ENCODE measurements around the gene ARRB1. TPM values are rescaled to one million over a fixed set of nuclear protein-coding genes. Genes with fewer than 3 reads are reported as not detected.

ARRB1 gene
- total RNA-seq, 1 experiment from 2014 or later = 219 TPM

- Histone ChIP-seq H3K27ac (ENCODE audit: low read length) (no peak overlapping the region), H3K27me3 (ENCODE audit: control insufficient read depth, insufficient read depth, low read length) (no peaks in the 10 kb centered on the region), H3K4me1 (ENCODE audit: control insufficient read depth, insufficient read depth, low read length) (peaks cover 18% of the 10 kb centered on the region), H3K36me3 (ENCODE audit: control insufficient read depth, insufficient read depth, low read length) (peaks cover 5% of the 10 kb centered on the region; the same call in 1 of the 2 replicates), H3K9me3 (ENCODE audit: control insufficient read depth, insufficient read depth, low read depth, low read length) (no peaks in the 10 kb centered on the region), H3K4me3 (ENCODE audit: low read depth in 2 of 2, low read length in 2 of 2) (no peak overlapping the region)
- BruUV-seq (replicated peaks) = no TSS peak
- no peak for TF ChIP-seq SIN3A (IDR thresholded peaks at IDR 0.05; ENCODE audit: borderline replicate concordance, insufficient read depth, low read depth, low read length)
- TF ChIP-seq CTCF (IDR thresholded peaks at IDR 0.05) = no peak
- TF ChIP-seq POLR2AphosphoS5 (IDR thresholded peaks at IDR 0.05; ENCODE audit: low read depth, low read length) = no peak
- intact Hi-C loops (cut with micrococcal nuclease; ENCODE audit: unreplicated experiment) = no loop called here
- ATAC-seq (no peak), DNase-seq (ENCODE audit: low read depth, low spot score) (no peak)
- POLR2A ChIA-PET = no interaction called here
- CTCF ChIA-PET = no interaction called here
- in situ Hi-C loops (cut with HindIII; ENCODE audit: low pct_unique_long_range_greater_than_20kb, low sequenced_read_pairs) = no loop called here
These were observed 65.6 kb downstream of the ARRB1 start for GRCh38 chr11:75285776-75286360.

DNA sequence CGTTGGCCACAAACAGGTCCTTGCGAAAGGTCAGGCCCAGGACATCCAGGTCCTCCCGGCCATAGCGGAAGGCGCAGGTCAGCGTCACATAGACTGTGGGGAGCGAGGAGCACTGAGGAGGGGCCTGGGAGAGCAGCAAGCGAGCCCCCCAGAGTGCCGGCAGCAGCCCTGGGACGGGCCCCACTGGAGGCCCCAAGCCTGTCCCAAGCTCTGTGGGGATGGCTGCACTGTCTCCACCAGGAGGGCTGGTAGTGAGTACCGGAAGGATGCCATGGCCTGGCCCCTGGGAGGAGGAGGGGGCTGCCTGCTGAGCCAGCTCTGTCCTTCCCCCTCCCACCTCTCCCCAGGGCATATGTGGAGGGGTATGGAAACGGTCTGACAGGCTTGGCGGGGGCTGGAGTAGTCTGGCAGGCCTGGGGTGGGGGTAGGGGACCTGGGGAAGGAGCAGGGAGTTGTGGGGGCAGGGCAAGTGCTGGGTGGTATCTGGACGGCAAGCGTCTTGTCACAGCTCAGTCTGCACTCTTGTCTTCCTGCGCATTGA, 68.0 kb downstream of the ARRB1 start:
- no peak overlapping the region for H3K27ac ChIP-seq (ENCODE audit: low read length)
- no peaks in the 10 kb centered on the region for H3K9me3 ChIP-seq (ENCODE audit: control insufficient read depth, insufficient read depth, low read depth, low read length)
- no TSS peak for BruUV-seq (replicated peaks)
- TF ChIP-seq REST (IDR thresholded peaks at IDR 0.05; ENCODE audit: insufficient read depth in 1 of 2, low read depth in 2 of 2, low read length in 1 of 2) = no peak
- no peak for TF ChIP-seq TCF7L2 (IDR thresholded peaks at IDR 0.05; ENCODE audit: low read depth, low read length)
- no peak for TF ChIP-seq SIN3A (IDR thresholded peaks at IDR 0.05; ENCODE audit: borderline replicate concordance, insufficient read depth, low read depth, low read length)
- no peak for TF ChIP-seq CTCF (IDR thresholded peaks at IDR 0.05)
- TF ChIP-seq POLR2AphosphoS5 (IDR thresholded peaks at IDR 0.05; ENCODE audit: low read depth, low read length) = no peak
- no peak overlapping the region for H3K4me3 ChIP-seq (ENCODE audit: low read depth in 2 of 2, low read length in 2 of 2)
- in situ Hi-C loops (cut with HindIII; ENCODE audit: low pct_unique_long_range_greater_than_20kb, low sequenced_read_pairs) = no loop called here
- CTCF ChIA-PET = interaction anchor here (0.7 kb wide), 1 partner anchor 57 kb away, joined by 5 read pairs; no protein-coding TSS in a partner anchor
- POLR2A ChIA-PET = no interaction called here
- H3K27me3 ChIP-seq (ENCODE audit: control insufficient read depth, insufficient read depth, low read length) = no peaks in the 10 kb centered on the region
- peaks cover 14% of the 10 kb centered on the region; the same call in 1 of the 2 replicates for H3K4me1 ChIP-seq (ENCODE audit: control insufficient read depth, insufficient read depth, low read length)
- ATAC-seq = no peak
- peaks cover 5% of the 10 kb centered on the region; the same call in 1 of the 2 replicates for H3K36me3 ChIP-seq (ENCODE audit: control insufficient read depth, insufficient read depth, low read length)
- intact Hi-C loops (cut with micrococcal nuclease; ENCODE audit: unreplicated experiment) = no loop called here
- DNase-seq (ENCODE audit: low read depth, low spot score) = no peak
